HEK293 (cell line): ENCODE measurements around the gene GLRA3.

ENCODE experiments used
- KLF16 ChIP-seq: fragments of 450-650 bp; formaldehyde crosslinking; IDR thresholded peaks from 2 replicates; pipeline ENCODE4 v1.5.1; 2017; ENCODE audit warnings: missing biosample characterization, missing genetic modification characterization
- SETDB1 ChIP-seq: IDR thresholded peaks from one replicate; pipeline ENCODE4 v1.6.1; 2017; ENCODE audit warnings: mild to moderate bottlenecking, low read length, moderate library complexity, mixed read lengths; ENCODE audit not compliant: insufficient read length
- ZNF114 ChIP-seq: fragments of 450-650 bp; formaldehyde crosslinking; IDR thresholded peaks from 2 replicates; pipeline ENCODE4 v1.5.0; 2017; ENCODE audit warnings: missing biosample characterization, missing genetic modification characterization
- ZNF350 ChIP-seq: fragments of 450-650 bp; formaldehyde crosslinking; IDR thresholded peaks from 2 replicates; pipeline ENCODE4 v1.5.0; 2017; ENCODE audit warnings: missing biosample characterization, mild to moderate bottlenecking, missing genetic modification characterization
- ZNF747 ChIP-seq: fragments of 450-650 bp; formaldehyde crosslinking; IDR thresholded peaks from 2 replicates; pipeline ENCODE4 v1.5.1; 2016; ENCODE audit warnings: missing biosample characterization, missing genetic modification characterization
- ZNF785 ChIP-seq: fragments of 450-650 bp; formaldehyde crosslinking; IDR thresholded peaks from 2 replicates; pipeline ENCODE4 v1.5.1; 2016; ENCODE audit warnings: missing biosample characterization, missing genetic modification characterization
- TF ChIP-seq, protein P1 (sequence below): fragments of 450-650 bp; formaldehyde crosslinking; IDR thresholded peaks from 2 replicates; pipeline ENCODE4 v1.5.1; 2016; ENCODE audit warnings: missing biosample characterization, missing genetic modification characterization
- TF ChIP-seq, protein P2 (sequence below): fragments of 450-650 bp; formaldehyde crosslinking; conservative IDR thresholded peaks from 2 replicates; pipeline ENCODE4 v1.5.1; 2016; ENCODE audit warnings: low read depth, missing biosample characterization, missing genetic modification characterization

- TF ChIP-seq ZNF785 (tag by site-specific recombination) (no peak), ZNF114 (no peak), ZNF350 (no peak), SETDB1 (no peak), ZNF747 (tag by site-specific recombination) (no peak), KLF16 (tag by site-specific recombination) (no peak)
- TF ChIP-seq, protein P1, sequence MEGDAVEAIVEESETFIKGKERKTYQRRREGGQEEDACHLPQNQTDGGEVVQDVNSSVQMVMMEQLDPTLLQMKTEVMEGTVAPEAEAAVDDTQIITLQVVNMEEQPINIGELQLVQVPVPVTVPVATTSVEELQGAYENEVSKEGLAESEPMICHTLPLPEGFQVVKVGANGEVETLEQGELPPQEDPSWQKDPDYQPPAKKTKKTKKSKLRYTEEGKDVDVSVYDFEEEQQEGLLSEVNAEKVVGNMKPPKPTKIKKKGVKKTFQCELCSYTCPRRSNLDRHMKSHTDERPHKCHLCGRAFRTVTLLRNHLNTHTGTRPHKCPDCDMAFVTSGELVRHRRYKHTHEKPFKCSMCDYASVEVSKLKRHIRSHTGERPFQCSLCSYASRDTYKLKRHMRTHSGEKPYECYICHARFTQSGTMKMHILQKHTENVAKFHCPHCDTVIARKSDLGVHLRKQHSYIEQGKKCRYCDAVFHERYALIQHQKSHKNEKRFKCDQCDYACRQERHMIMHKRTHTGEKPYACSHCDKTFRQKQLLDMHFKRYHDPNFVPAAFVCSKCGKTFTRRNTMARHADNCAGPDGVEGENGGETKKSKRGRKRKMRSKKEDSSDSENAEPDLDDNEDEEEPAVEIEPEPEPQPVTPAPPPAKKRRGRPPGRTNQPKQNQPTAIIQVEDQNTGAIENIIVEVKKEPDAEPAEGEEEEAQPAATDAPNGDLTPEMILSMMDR (tag by site-specific recombination) = no peak
- TF ChIP-seq, protein P2, sequence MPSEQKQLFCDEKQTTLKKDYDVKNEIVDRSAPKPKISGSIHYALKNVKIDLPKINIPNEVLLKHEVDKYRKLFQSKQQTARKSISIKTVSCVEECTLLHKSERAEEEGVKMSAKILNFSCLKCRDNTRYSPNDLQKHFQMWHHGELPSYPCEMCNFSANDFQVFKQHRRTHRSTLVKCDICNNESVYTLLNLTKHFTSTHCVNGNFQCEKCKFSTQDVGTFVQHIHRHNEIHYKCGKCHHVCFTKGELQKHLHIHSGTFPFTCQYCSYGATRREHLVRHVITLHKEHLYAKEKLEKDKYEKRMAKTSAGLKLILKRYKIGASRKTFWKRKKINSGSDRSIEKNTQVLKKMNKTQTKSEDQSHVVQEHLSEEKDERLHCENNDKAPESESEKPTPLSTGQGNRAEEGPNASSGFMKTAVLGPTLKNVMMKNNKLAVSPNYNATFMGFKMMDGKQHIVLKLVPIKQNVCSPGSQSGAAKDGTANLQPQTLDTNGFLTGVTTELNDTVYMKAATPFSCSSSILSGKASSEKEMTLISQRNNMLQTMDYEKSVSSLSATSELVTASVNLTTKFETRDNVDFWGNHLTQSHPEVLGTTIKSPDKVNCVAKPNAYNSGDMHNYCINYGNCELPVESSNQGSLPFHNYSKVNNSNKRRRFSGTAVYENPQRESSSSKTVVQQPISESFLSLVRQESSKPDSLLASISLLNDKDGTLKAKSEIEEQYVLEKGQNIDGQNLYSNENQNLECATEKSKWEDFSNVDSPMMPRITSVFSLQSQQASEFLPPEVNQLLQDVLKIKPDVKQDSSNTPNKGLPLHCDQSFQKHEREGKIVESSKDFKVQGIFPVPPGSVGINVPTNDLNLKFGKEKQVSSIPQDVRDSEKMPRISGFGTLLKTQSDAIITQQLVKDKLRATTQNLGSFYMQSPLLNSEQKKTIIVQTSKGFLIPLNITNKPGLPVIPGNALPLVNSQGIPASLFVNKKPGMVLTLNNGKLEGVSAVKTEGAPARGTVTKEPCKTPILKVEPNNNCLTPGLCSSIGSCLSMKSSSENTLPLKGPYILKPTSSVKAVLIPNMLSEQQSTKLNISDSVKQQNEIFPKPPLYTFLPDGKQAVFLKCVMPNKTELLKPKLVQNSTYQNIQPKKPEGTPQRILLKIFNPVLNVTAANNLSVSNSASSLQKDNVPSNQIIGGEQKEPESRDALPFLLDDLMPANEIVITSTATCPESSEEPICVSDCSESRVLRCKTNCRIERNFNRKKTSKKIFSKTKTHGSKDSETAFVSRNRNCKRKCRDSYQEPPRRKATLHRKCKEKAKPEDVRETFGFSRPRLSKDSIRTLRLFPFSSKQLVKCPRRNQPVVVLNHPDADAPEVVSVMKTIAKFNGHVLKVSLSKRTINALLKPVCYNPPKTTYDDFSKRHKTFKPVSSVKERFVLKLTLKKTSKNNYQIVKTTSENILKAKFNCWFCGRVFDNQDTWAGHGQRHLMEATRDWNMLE (tag by site-specific recombination) = no peak
Measured at GRCh38 chr4:174640146-174640545, 188.9 kb downstream of the GLRA3 start.
